Loucy (cell line): ENCODE data around the gene CEP85L.

ENCODE experiments used
- H2AFZ ChIP-seq: fragments of 200-600 bp; sonication (generic); 2 replicates; pipeline ENCODE4 v1.6.0; 2016; ENCODE audit warnings: antibody characterized with exemption, mild to moderate bottlenecking, low read length, moderate library complexity
- H3F3A ChIP-seq: fragments of 200-600 bp; 2 replicates; pipeline ENCODE4 v1.6.0; 2016; ENCODE audit warnings: antibody characterized with exemption, low read depth, mild to moderate bottlenecking
- H3K27me3 ChIP-seq: fragments of 200-600 bp; sonication (generic); 2 replicates; pipeline ENCODE4 v1.6.1; 2014; ENCODE audit warnings: low read length, mild to moderate bottlenecking; ENCODE audit not compliant: insufficient read depth, poor library complexity, severe bottlenecking
- H3K36me3 ChIP-seq: fragments of 200-600 bp; sonication (generic); 2 replicates; pipeline ENCODE4 v1.6.1; 2016; ENCODE audit warnings: low read length; ENCODE audit not compliant: insufficient read depth
- H3K4me1 ChIP-seq: fragments of 200-600 bp; sonication (generic); 2 replicates; pipeline ENCODE4 v1.5.1; 2014; ENCODE audit warnings: low read length, mild to moderate bottlenecking; ENCODE audit not compliant: insufficient read depth, poor library complexity, severe bottlenecking
- H3K4me2 ChIP-seq: fragments of 200-600 bp; sonication (generic); 2 replicates; pipeline ENCODE4 v1.6.0; 2014; ENCODE audit warnings: antibody characterized with exemption, low read length, low read depth, mild to moderate bottlenecking; ENCODE audit not compliant: poor library complexity, severe bottlenecking
- H3K4me3 ChIP-seq: fragments of 200-600 bp; sonication (generic); 2 replicates; pipeline ENCODE4 v1.5.1; 2014; ENCODE audit warnings: low read length, mild to moderate bottlenecking, mixed read lengths; ENCODE audit not compliant: poor library complexity, severe bottlenecking
- H3K79me2 ChIP-seq: fragments of 200-600 bp; sonication (generic); 2 replicates; pipeline ENCODE4 v1.6.1; 2014; ENCODE audit warnings: low read length; ENCODE audit not compliant: insufficient read depth
- H3K9ac ChIP-seq: fragments of 200-600 bp; sonication (generic); 2 replicates; pipeline ENCODE4 v1.6.0; 2014; ENCODE audit warnings: mild to moderate bottlenecking, low read depth, low read length, moderate library complexity; ENCODE audit not compliant: poor library complexity, severe bottlenecking
- H3K9me2 ChIP-seq: fragments of 200-600 bp; sonication (generic); replicated peaks from 2 replicates; pipeline ENCODE4 v1.6.1; 2016; ENCODE audit warnings: low read depth, low read length, mixed read lengths
- H3K9me3 ChIP-seq: fragments of 200-600 bp; sonication (generic); 2 replicates; pipeline ENCODE4 v1.6.1; 2014; ENCODE audit warnings: mild to moderate bottlenecking, antibody characterized with exemption, low read length, low read depth; ENCODE audit not compliant: insufficient read depth
- H4K20me1 ChIP-seq: fragments of 200-600 bp; sonication (generic); 2 replicates; pipeline ENCODE4 v1.6.0; 2014; ENCODE audit warnings: antibody characterized with exemption, low read length, mild to moderate bottlenecking; ENCODE audit not compliant: insufficient read depth, poor library complexity, severe bottlenecking
- EZH2phosphoT487 ChIP-seq: fragments of 200-600 bp; IDR thresholded peaks from 2 replicates; pipeline ENCODE4 v1.6.1; 2018; ENCODE audit warnings: antibody characterized with exemption, mild to moderate bottlenecking, moderate library complexity, borderline replicate concordance
- TF ChIP-seq, protein P1 (sequence below): fragments of 200-600 bp; sonication (generic); conservative IDR thresholded peaks from 2 replicates; pipeline ENCODE4 v1.5.1; 2014; ENCODE audit warnings: mild to moderate bottlenecking, antibody characterized with exemption, low read length

CEP85L gene

DNA sequence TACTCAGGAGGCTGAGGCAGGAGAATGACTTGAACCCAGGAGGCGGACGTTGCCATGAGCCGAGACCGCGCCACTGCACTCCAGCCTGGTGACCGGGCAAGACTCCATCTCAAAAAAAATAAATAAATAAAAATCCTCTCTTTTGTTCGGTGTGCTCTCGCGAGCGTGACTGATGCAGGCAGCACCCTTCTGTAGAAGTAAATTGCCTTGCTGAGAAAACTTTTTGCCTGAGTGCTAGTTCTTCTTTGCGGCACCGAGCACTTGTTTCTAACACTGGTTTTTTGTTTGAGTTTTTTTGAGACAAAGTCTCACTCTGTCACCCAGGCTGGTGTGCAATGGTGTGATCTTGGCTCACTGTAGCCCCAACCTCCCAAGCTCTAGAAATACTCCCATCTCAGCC lies 72.8 kb downstream of the CEP85L start:
- H3K9me2 ChIP-seq: no peaks in the 10 kb centered on the region

DNA sequence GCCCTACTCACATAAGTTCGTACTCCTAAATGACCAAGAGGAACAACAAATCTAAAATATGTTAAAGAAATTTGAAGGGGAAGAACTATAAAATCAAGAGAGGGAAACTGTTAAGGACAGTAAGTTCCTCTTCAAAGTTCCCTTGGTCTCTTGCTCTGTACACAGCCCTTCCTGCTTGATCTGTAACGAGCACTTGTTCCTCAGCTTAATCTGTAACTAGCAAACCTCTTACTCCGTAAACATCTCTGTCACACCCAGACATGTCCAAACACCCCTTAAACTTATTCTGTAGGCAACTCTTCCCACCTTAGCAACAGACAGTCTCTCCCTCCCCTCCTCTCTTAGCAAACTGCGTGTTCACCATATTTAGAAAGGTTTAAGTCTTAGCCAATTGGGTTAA lies 73.4 kb downstream of the CEP85L start:
- Histone ChIP-seq H3K9me2 (no peaks in the 10 kb centered on the region), H3K79me2 (peaks cover 71% of the 10 kb centered on the region; the same call in 1 of the 2 replicates), H3K4me1 (no peaks in the 10 kb centered on the region), H3K27me3 (no peaks in the 10 kb centered on the region), H3K4me2 (no peak overlapping the region), H3K36me3 (peaks cover 50% of the 10 kb centered on the region), H4K20me1 (peaks cover 3% of the 10 kb centered on the region), H3F3A (no peaks in the 10 kb centered on the region), H3K9ac (no peak overlapping the region), H3K9me3 (peaks cover 22% of the 10 kb centered on the region; the same call in 1 of the 2 replicates), H2AFZ (no peak overlapping the region), H3K4me3 (no peak overlapping the region)
- TF ChIP-seq EZH2phosphoT487: no peak
- TF ChIP-seq, protein P1, sequence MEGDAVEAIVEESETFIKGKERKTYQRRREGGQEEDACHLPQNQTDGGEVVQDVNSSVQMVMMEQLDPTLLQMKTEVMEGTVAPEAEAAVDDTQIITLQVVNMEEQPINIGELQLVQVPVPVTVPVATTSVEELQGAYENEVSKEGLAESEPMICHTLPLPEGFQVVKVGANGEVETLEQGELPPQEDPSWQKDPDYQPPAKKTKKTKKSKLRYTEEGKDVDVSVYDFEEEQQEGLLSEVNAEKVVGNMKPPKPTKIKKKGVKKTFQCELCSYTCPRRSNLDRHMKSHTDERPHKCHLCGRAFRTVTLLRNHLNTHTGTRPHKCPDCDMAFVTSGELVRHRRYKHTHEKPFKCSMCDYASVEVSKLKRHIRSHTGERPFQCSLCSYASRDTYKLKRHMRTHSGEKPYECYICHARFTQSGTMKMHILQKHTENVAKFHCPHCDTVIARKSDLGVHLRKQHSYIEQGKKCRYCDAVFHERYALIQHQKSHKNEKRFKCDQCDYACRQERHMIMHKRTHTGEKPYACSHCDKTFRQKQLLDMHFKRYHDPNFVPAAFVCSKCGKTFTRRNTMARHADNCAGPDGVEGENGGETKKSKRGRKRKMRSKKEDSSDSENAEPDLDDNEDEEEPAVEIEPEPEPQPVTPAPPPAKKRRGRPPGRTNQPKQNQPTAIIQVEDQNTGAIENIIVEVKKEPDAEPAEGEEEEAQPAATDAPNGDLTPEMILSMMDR: no peak

More for the DNA sequence above, 72.8 kb downstream of the CEP85L start:
- TF ChIP-seq, protein P1: no peak
- TF ChIP-seq EZH2phosphoT487: no peak
- Histone ChIP-seq H3K4me2 (no peak overlapping the region), H3K36me3 (peaks cover 50% of the 10 kb centered on the region), H3K27me3 (no peaks in the 10 kb centered on the region), H3K79me2 (peaks cover 71% of the 10 kb centered on the region; the same call in 1 of the 2 replicates), H3K9me3 (peaks cover 22% of the 10 kb centered on the region; the same call in 1 of the 2 replicates), H3K4me1 (no peaks in the 10 kb centered on the region), H3K9ac (no peak overlapping the region), H3F3A (no peaks in the 10 kb centered on the region), H3K4me3 (no peak overlapping the region), H2AFZ (no peak overlapping the region), H4K20me1 (peaks cover 3% of the 10 kb centered on the region)

GRCh38 chr6:118574051-118574865 lies 77.1 kb downstream of the CEP85L start:
- H4K20me1 ChIP-seq: peaks cover 4% of the 10 kb centered on the region

More at GRCh38 chr6:118574051-118574865, 77.1 kb downstream of the CEP85L start:
- peaks cover 22% of the 10 kb centered on the region; the same call in 1 of the 2 replicates for H3K9me3 ChIP-seq
- H3K27me3 ChIP-seq: no peaks in the 10 kb centered on the region
- no peak overlapping the region for H3K4me2 ChIP-seq
- no peak overlapping the region for H3K9ac ChIP-seq
- no peak overlapping the region for H2AFZ ChIP-seq
- no peaks in the 10 kb centered on the region for H3F3A ChIP-seq
- H3K36me3 ChIP-seq: peaks cover 42% of the 10 kb centered on the region
- no peak for TF ChIP-seq EZH2phosphoT487
- TF ChIP-seq, protein P1: no peak
- H3K4me3 ChIP-seq: no peak overlapping the region
- peaks cover 73% of the 10 kb centered on the region; the same call in 1 of the 2 replicates for H3K79me2 ChIP-seq
- no peaks in the 10 kb centered on the region for H3K9me2 ChIP-seq
- H3K4me1 ChIP-seq: no peaks in the 10 kb centered on the region
